Psoas muscle (tissue), 8 donors: ENCODE results near the gene CCN5. TPM values are rescaled to one million over a fixed set of nuclear protein-coding genes. Genes with fewer than 3 reads are reported as not detected.
A peak's percentile ranks its signal among the peaks of the same experiment; 100 is the strongest.

Source experiments
- ATAC-seq, 4 donors: fragments of 200-7000 bp; cut with Tn5 transposase; one replicate each; pipeline ENCODE4 v1.9.1; 2020; ENCODE audit warnings: moderate library complexity in 3 of 4, mild to moderate bottlenecking in 2 of 4
- DNase-seq, 2 donors: peaks; one replicate each; pipeline ENCODE4 v3.0.0-alpha.2; 2020
- H3K27ac ChIP-seq: fragments of 200-600 bp; one replicate; pipeline ENCODE4 v1.8.0; 2022
- H3K27me3 ChIP-seq, 3 donors: fragments of 200-600 bp in 1 of 3; one replicate each; pipeline versions ENCODE4 v1.6.1 to v1.8.0; 2013 to 2022; ENCODE audit warnings: low read length in 2 of 3, mild to moderate bottlenecking in 2 of 3, moderate library complexity in 1 of 3; ENCODE audit not compliant: insufficient read depth in 3 of 3
- H3K36me3 ChIP-seq, 2 donors: fragments of 200-600 bp in 1 of 2; one replicate each; pipeline versions ENCODE4 v1.6.1 to v1.8.0; 2013 to 2022; ENCODE audit warnings: low read depth in 1 of 2, mild to moderate bottlenecking in 1 of 2, moderate library complexity in 1 of 2; ENCODE audit not compliant: insufficient read depth in 1 of 2
- H3K4me1 ChIP-seq: fragments of 200-600 bp; one replicate; pipeline ENCODE4 v1.8.0; 2022
- H3K4me3 ChIP-seq: fragments of 200-600 bp; one replicate; pipeline ENCODE4 v1.8.0; 2022; ENCODE audit warnings: mild to moderate bottlenecking
- H3K9me3 ChIP-seq: fragments of 200-600 bp; one replicate; pipeline ENCODE4 v1.8.0; 2022
- WGBS, 3 donors: extraction: QIAGEN DNeasy Blood & Tissue Kit; methylation state at CpG; one replicate each; pipeline versions ENCODE4 v1.1.6 to v1.1.7; 2013; 5-methylcytosine and 5-hydroxymethylcytosine counted together
- intact Hi-C, 2 donors: fragments of 100-400 bp; cut with DNase I; formaldehyde crosslinking; loops; one replicate each; pipeline versions ENCODE4 v1.11.0 to v1.14.2; 2022
- polyA plus RNA-seq, 3 donors: library from polyadenylated mRNA; stranded (reverse); fragments of 200-250 nt; gene quantifications; one replicate each; pipeline ENCODE4 v1.2.3, GENCODE V29; 2013
- total RNA-seq, 4 donors: library from RNA; stranded (reverse); fragmentation: NEBNext Ultra II Directional in 2 of 4; extraction: Animal tissue kit (Norgen Biotek cat#: 25700) in 2 of 4; gene quantifications; one replicate each; pipeline versions ENCODE4 v1.2.1 to v1.2.4, GENCODE V29; 2021 to 2023
- TF ChIP-seq, protein P1 (sequence below): fragments of 200-600 bp; IDR thresholded peaks from one replicate; pipeline ENCODE4 v1.8.0; 2022; ENCODE audit warnings: antibody characterized with exemption
- donor health status: healthy with polysubstance abuse.
- donor health status: DM: no; HTN: no; CAD: no; lungs with moderate emphysema.
- donor health status: Bipolar disorder and iron deficiency.
- donor health status: healthy.
- donor health status: DM: yes; HTN: yes; CAD: no.
- donor health status: DM: no; HTN: no; CAD: no.
- donor health status: DM: no; HTN: no; CAD: no.
- donor health status: DM: yes; HTN: yes; CAD: no.

CCN5 gene
- total and polyA plus RNA-seq, 7 donors: 3.3 to 20.9 (median 9.6) TPM

DNA sequence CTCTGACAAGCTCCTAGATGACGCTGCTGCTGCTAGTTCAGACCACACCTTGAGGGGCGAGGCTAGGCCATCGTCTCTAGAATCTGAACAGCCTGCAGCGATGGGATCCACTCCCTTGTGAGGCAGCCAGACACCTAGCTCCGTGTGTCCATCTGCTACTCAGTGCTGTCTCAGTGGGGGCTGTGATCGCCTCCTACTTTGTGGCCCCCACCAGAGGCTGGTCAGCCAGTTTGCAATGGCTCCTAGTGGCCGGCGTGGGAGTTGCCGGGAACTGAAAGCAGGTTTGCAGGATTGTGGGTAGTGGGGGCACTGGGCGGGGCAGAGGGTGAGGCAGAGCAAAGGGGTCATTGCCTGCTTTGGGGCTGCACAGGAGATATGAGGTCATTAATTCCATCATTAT is 2.8 kb downstream of the CCN5 start:
- WGBS, 3 donors: 75 to 89% (median 80%) methylated on average over 10 of the region's 10 CpGs
- Histone ChIP-seq H3K27ac (no peak overlapping the region), H3K27me3 (no peaks in the 10 kb centered on the region), H3K4me1 (peaks cover 24% of the 10 kb centered on the region), H3K36me3 (no peaks in the 10 kb centered on the region), H3K9me3 (no peaks in the 10 kb centered on the region), H3K4me3 (no peak overlapping the region)
- TF ChIP-seq, protein P1, sequence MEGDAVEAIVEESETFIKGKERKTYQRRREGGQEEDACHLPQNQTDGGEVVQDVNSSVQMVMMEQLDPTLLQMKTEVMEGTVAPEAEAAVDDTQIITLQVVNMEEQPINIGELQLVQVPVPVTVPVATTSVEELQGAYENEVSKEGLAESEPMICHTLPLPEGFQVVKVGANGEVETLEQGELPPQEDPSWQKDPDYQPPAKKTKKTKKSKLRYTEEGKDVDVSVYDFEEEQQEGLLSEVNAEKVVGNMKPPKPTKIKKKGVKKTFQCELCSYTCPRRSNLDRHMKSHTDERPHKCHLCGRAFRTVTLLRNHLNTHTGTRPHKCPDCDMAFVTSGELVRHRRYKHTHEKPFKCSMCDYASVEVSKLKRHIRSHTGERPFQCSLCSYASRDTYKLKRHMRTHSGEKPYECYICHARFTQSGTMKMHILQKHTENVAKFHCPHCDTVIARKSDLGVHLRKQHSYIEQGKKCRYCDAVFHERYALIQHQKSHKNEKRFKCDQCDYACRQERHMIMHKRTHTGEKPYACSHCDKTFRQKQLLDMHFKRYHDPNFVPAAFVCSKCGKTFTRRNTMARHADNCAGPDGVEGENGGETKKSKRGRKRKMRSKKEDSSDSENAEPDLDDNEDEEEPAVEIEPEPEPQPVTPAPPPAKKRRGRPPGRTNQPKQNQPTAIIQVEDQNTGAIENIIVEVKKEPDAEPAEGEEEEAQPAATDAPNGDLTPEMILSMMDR: no peak
- DNase-seq: peak in 1 of 2 donors; percentile 64
- no peak for ATAC-seq
- intact Hi-C loops: no loop called here

DNA sequence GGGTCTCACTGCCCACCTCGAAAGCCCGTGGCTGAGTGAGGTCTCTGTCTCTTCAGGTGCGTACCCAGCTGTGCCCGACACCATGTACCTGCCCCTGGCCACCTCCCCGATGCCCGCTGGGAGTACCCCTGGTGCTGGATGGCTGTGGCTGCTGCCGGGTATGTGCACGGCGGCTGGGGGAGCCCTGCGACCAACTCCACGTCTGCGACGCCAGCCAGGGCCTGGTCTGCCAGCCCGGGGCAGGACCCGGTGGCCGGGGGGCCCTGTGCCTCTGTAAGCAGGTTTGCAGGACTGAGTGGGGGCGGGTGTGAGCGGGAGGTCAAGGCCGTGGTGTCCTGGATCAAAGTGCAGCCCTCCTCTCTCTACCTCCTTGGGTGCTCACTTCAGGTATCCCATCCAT is 4.7 kb downstream of the CCN5 start:
- Histone ChIP-seq H3K9me3 (no peaks in the 10 kb centered on the region), H3K27ac (no peak overlapping the region), H3K36me3 (no peaks in the 10 kb centered on the region), H3K4me1 (peaks cover 11% of the 10 kb centered on the region), H3K27me3 (no peaks in the 10 kb centered on the region), H3K4me3 (no peak overlapping the region)
- peak in 1 of 2 donors; percentile 29 for DNase-seq
- intact Hi-C loops: no loop called here
- WGBS, 3 donors: 91 to 95% (median 93%) methylated on average over 18 to 19 of the region's 19 CpGs
- TF ChIP-seq, protein P1: no peak
- no peak for ATAC-seq

DNA sequence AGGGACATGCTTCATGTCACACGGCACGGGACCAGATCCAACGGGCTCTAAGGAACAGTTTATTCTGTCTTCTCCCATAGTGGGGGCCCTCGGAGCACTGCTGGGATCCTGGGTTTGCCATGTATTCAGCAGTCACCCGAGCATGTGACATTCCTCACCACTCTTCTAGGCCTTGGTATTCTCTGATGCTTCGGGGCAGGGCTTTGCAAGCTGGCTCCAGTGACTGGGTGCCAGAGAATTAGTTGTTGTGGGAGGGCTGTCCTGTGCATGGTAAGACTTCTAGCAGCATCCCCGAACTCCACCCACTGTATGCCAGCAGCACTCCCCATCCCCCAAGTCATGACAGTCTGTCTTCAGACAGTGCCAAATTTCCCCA is 5.4 kb downstream of the CCN5 start:
- intact Hi-C loops: no loop called here
- H3K27ac ChIP-seq: no peak overlapping the region

DNA sequence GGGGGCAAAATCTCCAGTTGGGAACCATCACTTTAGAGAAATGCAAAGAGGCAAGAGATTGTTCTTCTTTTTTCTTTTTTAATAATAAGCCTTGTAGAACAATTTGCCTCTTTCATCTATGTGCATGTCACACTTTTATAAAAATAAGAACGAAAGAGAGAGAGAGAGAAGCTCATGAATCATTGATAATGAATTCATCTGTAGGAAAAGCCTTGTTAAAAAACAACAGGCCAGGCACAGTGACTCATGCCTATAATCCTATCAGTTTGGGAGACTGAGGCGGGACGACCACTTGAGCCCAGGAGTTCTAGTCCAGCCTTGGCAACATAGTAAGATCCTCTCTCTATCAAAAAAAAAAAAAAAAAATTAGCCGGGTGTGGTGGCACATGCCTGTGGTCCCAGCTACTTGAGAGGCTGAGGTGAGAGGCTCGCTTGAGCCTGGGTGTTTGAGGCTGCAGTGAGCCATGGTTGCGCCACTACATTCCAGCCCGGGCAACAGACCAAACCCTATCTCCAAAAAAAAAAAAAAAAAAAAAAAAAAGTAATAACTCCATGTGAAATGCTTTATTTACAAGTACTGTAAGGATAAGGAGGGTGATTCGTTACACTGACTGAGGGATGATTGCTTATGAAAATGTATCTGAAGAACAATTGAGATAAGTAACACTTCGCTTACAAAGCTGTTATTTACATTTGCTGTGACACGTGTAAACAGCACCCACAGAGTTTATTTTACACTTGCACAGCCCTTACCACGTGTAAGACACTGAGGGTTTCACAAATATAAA is 6.0 kb downstream of the CCN5 start:
- Histone ChIP-seq H3K9me3 (no peaks in the 10 kb centered on the region), H3K27ac (no peak overlapping the region), H3K36me3 (no peaks in the 10 kb centered on the region), H3K4me1 (peaks cover under 1% of the 10 kb centered on the region), H3K4me3 (no peak overlapping the region), H3K27me3 (no peaks in the 10 kb centered on the region)
- DNase-seq: peak in 1 of 2 donors; percentile 66
- peak in 2 of 4 donors; percentile 23 to 59 for ATAC-seq
- WGBS, 3 donors: 67 to 79% (median 67%) methylated on average over 11 of the region's 11 CpGs
- intact Hi-C loops: no loop called here
- TF ChIP-seq, protein P1: no peak

More for the DNA sequence above, 5.4 kb downstream of the CCN5 start:
- peak in 3 of 4 donors; percentile 38 to 57 (median 47) for ATAC-seq
- H3K9me3 ChIP-seq: no peaks in the 10 kb centered on the region
- no peaks in the 10 kb centered on the region for H3K36me3 ChIP-seq
- WGBS, 3 donors: 39 to 56% (median 48%) methylated on average over 7 of the region's 7 CpGs
- H3K27me3 ChIP-seq: no peaks in the 10 kb centered on the region
- H3K4me3 ChIP-seq: no peak overlapping the region
- DNase-seq: peak in 1 of 2 donors; percentile 37
- H3K4me1 ChIP-seq: peaks cover 6% of the 10 kb centered on the region
- TF ChIP-seq, protein P1: no peak

- Histone ChIP-seq H3K36me3 (no peaks in the 10 kb centered on the region), H3K4me1 (no peaks in the 10 kb centered on the region), H3K27me3 (no peaks in the 10 kb centered on the region), H3K9me3 (no peaks in the 10 kb centered on the region), H3K4me3 (no peak overlapping the region), H3K27ac (no peak overlapping the region)
- DNase-seq (no peak), ATAC-seq (no peak)
- TF ChIP-seq, protein P1: no peak
- 92 to 98% (median 96%) methylated on average over 1 of the region's 1 CpG for WGBS, 3 donors
- intact Hi-C loops: no loop called here
These were observed 6.6 kb downstream of the CCN5 start for GRCh38 chr20:44721785-44722054.
